ENCODE results near the gene SRMS.

- TF ChIP-seq CTCF (conservative IDR thresholded peaks at IDR 0.05; ENCODE audit: low read depth, low read length) (peak; percentile 90), EZH2 (IDR thresholded peaks at IDR 0.05; ENCODE audit: low read length, unreplicated experiment) (no peak)
Observed at GRCh38 chr20:63495741-63496595, 51.6 kb downstream of the SRMS start.

Measured in PC-3 (cell line).